Mesendoderm (in vitro differentiated cells): ENCODE results near the gene OR2H2.

Experiments
- DNase-seq: peaks from one replicate; pipeline ENCODE4 v3.0.0; 2013
- H2AK5ac ChIP-seq: 2 replicates; pipeline ENCODE4 v1.6.1; 2013; ENCODE audit warnings: low read length, inconsistent platforms
- H2BK120ac ChIP-seq: 2 replicates; pipeline ENCODE4 v1.6.1; 2013; ENCODE audit warnings: low read depth, mild to moderate bottlenecking, low read length, moderate library complexity, mixed read lengths
- H2BK15ac ChIP-seq: replicated peaks from 2 replicates; pipeline ENCODE4 v1.6.1; 2013; ENCODE audit warnings: low read depth, mild to moderate bottlenecking, moderate library complexity
- H2BK5ac ChIP-seq: 2 replicates; pipeline ENCODE4 v1.6.1; 2013; ENCODE audit warnings: low read length, inconsistent platforms
- H3K18ac ChIP-seq: 2 replicates; pipeline ENCODE4 v1.6.1; 2013; ENCODE audit warnings: mild to moderate bottlenecking, low read length, mixed read lengths
- H3K23ac ChIP-seq: one replicate; pipeline ENCODE4 v1.6.1; 2013; ENCODE audit warnings: low read length
- H3K27ac ChIP-seq: 2 replicates; pipeline ENCODE4 v1.5.1; 2013; ENCODE audit warnings: low read depth, mild to moderate bottlenecking, inconsistent platforms, low read length, moderate library complexity
- H3K27me3 ChIP-seq: 2 replicates; pipeline ENCODE4 v1.6.1; 2013; ENCODE audit warnings: low read length, control low read depth, mild to moderate bottlenecking, inconsistent platforms; ENCODE audit not compliant: insufficient read depth, poor library complexity
- H3K36me3 ChIP-seq: 2 replicates; pipeline ENCODE4 v1.6.1; 2013; ENCODE audit warnings: low read length, inconsistent platforms; ENCODE audit not compliant: control insufficient read depth, insufficient read depth
- H3K4ac ChIP-seq: one replicate; pipeline ENCODE4 v1.6.1; 2013; ENCODE audit warnings: low read depth, mild to moderate bottlenecking, low read length, moderate library complexity
- H3K4me1 ChIP-seq: 2 replicates; pipeline ENCODE4 v1.6.1; 2013; ENCODE audit warnings: low read depth, low read length, inconsistent platforms; ENCODE audit not compliant: control insufficient read depth
- H3K4me2 ChIP-seq: 2 replicates; pipeline ENCODE4 v1.6.1; 2013; ENCODE audit warnings: low read length
- H3K4me3 ChIP-seq: 2 replicates; pipeline ENCODE4 v1.5.1; 2013; ENCODE audit warnings: mild to moderate bottlenecking, low read length
- H3K56ac ChIP-seq: one replicate; pipeline ENCODE4 v1.6.1; 2013; ENCODE audit warnings: low read length
- H3K79me1 ChIP-seq: 2 replicates; pipeline ENCODE4 v1.6.1; 2013; ENCODE audit warnings: low read length, inconsistent platforms
- H3K79me2 ChIP-seq: 2 replicates; pipeline ENCODE4 v1.6.1; 2013; ENCODE audit warnings: mild to moderate bottlenecking, low read length; ENCODE audit not compliant: control insufficient read depth, insufficient read depth
- H3K9ac ChIP-seq: 2 replicates; pipeline ENCODE4 v1.6.1; 2013; ENCODE audit warnings: low read length, inconsistent platforms
- H4K5ac ChIP-seq: one replicate; pipeline ENCODE4 v1.6.1; 2013; ENCODE audit warnings: low read length
- H4K8ac ChIP-seq: one replicate; pipeline ENCODE4 v1.6.1; 2013; ENCODE audit warnings: low read depth, mild to moderate bottlenecking, control low read depth, low read length, moderate library complexity
- WGBS: extraction: QIAGEN DNeasy Blood & Tissue Kit; methylation state at CpG from one replicate; pipeline ENCODE4 v1.1.7; 2013; ENCODE audit warnings: low lambda C conversion rate, missing lambda C conversion rate; ENCODE audit not compliant: insufficient coverage; ENCODE audit errors: extremely low coverage; 5-methylcytosine and 5-hydroxymethylcytosine counted together

OR2H2 gene

DNA sequence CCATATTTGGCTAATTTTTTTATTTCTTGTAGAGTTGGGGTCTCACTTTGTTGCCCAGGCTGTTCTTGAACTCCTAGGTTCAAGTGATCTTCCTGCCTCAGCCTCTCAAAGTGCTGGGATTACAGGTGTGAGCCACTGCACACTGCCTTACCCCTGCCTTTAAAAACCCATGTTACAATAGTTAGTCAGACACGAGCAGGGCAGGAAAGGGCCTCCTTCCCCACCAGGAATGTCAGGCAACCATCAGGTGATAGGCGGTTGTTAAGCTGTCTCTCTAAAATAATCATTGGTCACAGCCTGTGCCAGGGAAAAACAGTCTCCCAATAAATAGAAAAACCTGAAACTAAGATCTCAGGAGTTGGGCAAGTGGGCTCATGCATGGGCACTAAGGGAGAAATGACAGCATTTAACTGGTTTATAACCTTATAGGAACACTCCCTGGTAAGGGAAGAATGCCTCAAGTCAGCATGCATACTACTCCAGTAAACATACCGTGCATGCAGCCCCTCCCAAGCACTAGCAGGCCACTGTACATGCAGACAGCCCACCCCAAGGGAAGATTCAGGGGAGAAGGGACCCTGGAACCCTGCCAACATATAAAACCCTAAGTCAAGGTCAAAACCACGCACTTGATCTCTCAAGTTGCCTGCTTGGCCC, 8.4 kb downstream of the OR2H2 start:
- no peak overlapping the region for H2BK5ac ChIP-seq
- no peak overlapping the region for H3K23ac ChIP-seq
- no peak overlapping the region for H3K4me2 ChIP-seq
- H3K4me3 ChIP-seq: no peak overlapping the region
- H4K5ac ChIP-seq: no peak overlapping the region
- no peak overlapping the region for H3K4ac ChIP-seq
- no peak overlapping the region for H2BK120ac ChIP-seq
- no peak overlapping the region for H3K9ac ChIP-seq
- H3K36me3 ChIP-seq: no peaks in the 10 kb centered on the region
- no peak for DNase-seq
- no peak overlapping the region for H4K8ac ChIP-seq
- H3K27ac ChIP-seq: no peak overlapping the region
- H3K27me3 ChIP-seq: no peaks in the 10 kb centered on the region
- no CpG with 5 or more reads among the region's 4 CpGs for WGBS
- no peak overlapping the region for H2BK15ac ChIP-seq
- H2AK5ac ChIP-seq: no peak overlapping the region
- H3K18ac ChIP-seq: no peak overlapping the region
- H3K56ac ChIP-seq: no peak overlapping the region
- no peaks in the 10 kb centered on the region for H3K79me1 ChIP-seq
- H3K79me2 ChIP-seq: no peaks in the 10 kb centered on the region
- H3K4me1 ChIP-seq: no peaks in the 10 kb centered on the region

GRCh38 chr6:29596381-29596900, 11.5 kb downstream of the OR2H2 start:
- Histone ChIP-seq H3K4me3 (no peak overlapping the region), H3K4ac (no peak overlapping the region), H3K27me3 (no peaks in the 10 kb centered on the region), H3K4me1 (no peaks in the 10 kb centered on the region), H4K5ac (no peak overlapping the region), H3K27ac (no peak overlapping the region), H3K18ac (no peak overlapping the region), H3K56ac (no peak overlapping the region), H2AK5ac (no peak overlapping the region), H2BK5ac (no peak overlapping the region), H3K9ac (no peak overlapping the region), H3K4me2 (no peak overlapping the region), H3K23ac (no peak overlapping the region), H3K79me1 (no peaks in the 10 kb centered on the region), H3K79me2 (no peaks in the 10 kb centered on the region), H2BK15ac (no peak overlapping the region), H4K8ac (no peak overlapping the region), H3K36me3 (peaks cover 14% of the 10 kb centered on the region), H2BK120ac (no peak overlapping the region)
- WGBS: no CpG with 5 or more reads among the region's 6 CpGs
- DNase-seq: peak; percentile 71

GRCh38 chr6:29597184-29597583, 12.3 kb downstream of the OR2H2 start:
- no peak overlapping the region for H2BK15ac ChIP-seq
- H3K4me3 ChIP-seq: no peak overlapping the region
- H3K23ac ChIP-seq: no peak overlapping the region
- no peak overlapping the region for H2BK5ac ChIP-seq
- no peak overlapping the region for H2AK5ac ChIP-seq
- H3K4ac ChIP-seq: no peak overlapping the region
- H3K4me2 ChIP-seq: no peak overlapping the region
- no peak overlapping the region for H4K5ac ChIP-seq
- no peaks in the 10 kb centered on the region for H3K27me3 ChIP-seq
- H4K8ac ChIP-seq: no peak overlapping the region
- no peak overlapping the region for H3K18ac ChIP-seq
- no peaks in the 10 kb centered on the region for H3K4me1 ChIP-seq
- no peak for DNase-seq
- no peak overlapping the region for H3K56ac ChIP-seq
- H3K27ac ChIP-seq: no peak overlapping the region
- no CpG with 5 or more reads among the region's 2 CpGs for WGBS
- H3K79me1 ChIP-seq: no peaks in the 10 kb centered on the region
- H3K9ac ChIP-seq: no peak overlapping the region
- no peak overlapping the region for H2BK120ac ChIP-seq
- H3K79me2 ChIP-seq: no peaks in the 10 kb centered on the region
- H3K36me3 ChIP-seq: peaks cover 18% of the 10 kb centered on the region

GRCh38 chr6:29598172-29598747, 13.3 kb downstream of the OR2H2 start:
- Histone ChIP-seq H2AK5ac (no peak overlapping the region), H3K79me1 (peaks cover 4% of the 10 kb centered on the region), H3K56ac (no peak overlapping the region), H3K4me1 (no peaks in the 10 kb centered on the region), H2BK120ac (no peak overlapping the region), H3K27me3 (no peaks in the 10 kb centered on the region), H2BK15ac (no peak overlapping the region), H4K5ac (no peak overlapping the region), H4K8ac (no peak overlapping the region), H3K4me3 (no peak overlapping the region), H3K23ac (no peak overlapping the region), H3K27ac (no peak overlapping the region), H2BK5ac (no peak overlapping the region), H3K18ac (no peak overlapping the region), H3K36me3 (peaks cover 24% of the 10 kb centered on the region), H3K79me2 (no peaks in the 10 kb centered on the region), H3K4me2 (no peak overlapping the region), H3K4ac (no peak overlapping the region), H3K9ac (no peak overlapping the region)
- WGBS: no CpG with 5 or more reads among the region's 2 CpGs
- no peak for DNase-seq

- H3K36me3 ChIP-seq: peaks cover 51% of the 10 kb centered on the region
Measured at GRCh38 chr6:29602564-29603361, 17.8 kb downstream of the OR2H2 start.

More at GRCh38 chr6:29602564-29603361, 17.8 kb downstream of the OR2H2 start:
- no peak overlapping the region for H2AK5ac ChIP-seq
- H3K79me2 ChIP-seq: no peaks in the 10 kb centered on the region
- DNase-seq: peak; percentile 93
- no peak overlapping the region for H3K56ac ChIP-seq
- H2BK5ac ChIP-seq: no peak overlapping the region
- no peak overlapping the region for H2BK15ac ChIP-seq
- H3K4me1 ChIP-seq: no peaks in the 10 kb centered on the region
- no CpG with 5 or more reads among the region's 12 CpGs for WGBS
- H3K27me3 ChIP-seq: no peaks in the 10 kb centered on the region
- no peak overlapping the region for H3K18ac ChIP-seq
- H3K9ac ChIP-seq: no peak overlapping the region
- H3K27ac ChIP-seq: no peak overlapping the region
- no peak overlapping the region for H3K4ac ChIP-seq
- H2BK120ac ChIP-seq: no peak overlapping the region
- H3K79me1 ChIP-seq: peaks cover 4% of the 10 kb centered on the region
- no peak overlapping the region for H3K23ac ChIP-seq
- no peak overlapping the region for H3K4me3 ChIP-seq
- H3K4me2 ChIP-seq: no peak overlapping the region
- H4K8ac ChIP-seq: no peak overlapping the region
- no peak overlapping the region for H4K5ac ChIP-seq
